Parathyroid adenoma (tissue), 2 donors: ENCODE results near the gene FN1.

Experiments
- H2AFZ ChIP-seq: fragments of 300-600 bp; sonication (generic); one replicate; pipeline ENCODE4 v1.7.0; 2017; ENCODE audit warnings: antibody characterized with exemption, mild to moderate bottlenecking
- H3K27ac ChIP-seq: fragments of 300-600 bp; sonication (generic); one replicate; pipeline ENCODE4 v1.7.0; 2017
- H3K27me3 ChIP-seq: fragments of 300-600 bp; sonication (generic); one replicate; pipeline ENCODE4 v1.7.0; 2017; ENCODE audit warnings: low read length; ENCODE audit not compliant: control insufficient read depth, insufficient read depth
- H3K36me3 ChIP-seq: fragments of 300-600 bp; sonication (generic); one replicate; pipeline ENCODE4 v1.7.0; 2017; ENCODE audit warnings: low read length; ENCODE audit not compliant: control insufficient read depth, insufficient read depth
- H3K4me1 ChIP-seq: fragments of 300-600 bp; sonication (generic); one replicate; pipeline ENCODE4 v1.7.0; 2017; ENCODE audit warnings: control low read depth
- H3K4me2 ChIP-seq: fragments of 300-600 bp; sonication (generic); one replicate; pipeline ENCODE4 v1.7.0; 2017; ENCODE audit warnings: low read length
- H3K4me3 ChIP-seq: fragments of 300-600 bp; sonication (generic); one replicate; pipeline ENCODE4 v1.7.0; 2017; ENCODE audit warnings: low read depth, low read length
- H3K79me2 ChIP-seq: fragments of 300-600 bp; sonication (generic); one replicate; pipeline ENCODE4 v1.7.0; 2017; ENCODE audit warnings: control low read depth
- H3K9ac ChIP-seq: fragments of 300-600 bp; sonication (generic); one replicate; pipeline ENCODE4 v1.7.0; 2017; ENCODE audit warnings: mild to moderate bottlenecking
- H3K9me3 ChIP-seq: fragments of 300-600 bp; sonication (generic); one replicate; pipeline ENCODE4 v1.7.0; 2017; ENCODE audit warnings: low read length; ENCODE audit not compliant: control insufficient read depth
- TF ChIP-seq, protein P1 (sequence below): fragments of 300-600 bp; sonication (generic); IDR thresholded peaks from one replicate; pipeline ENCODE4 v1.7.0; 2017; ENCODE audit warnings: antibody characterized with exemption, mild to moderate bottlenecking
- donor health status: primary hyperparathyroidism.

The FN1 gene

DNA sequence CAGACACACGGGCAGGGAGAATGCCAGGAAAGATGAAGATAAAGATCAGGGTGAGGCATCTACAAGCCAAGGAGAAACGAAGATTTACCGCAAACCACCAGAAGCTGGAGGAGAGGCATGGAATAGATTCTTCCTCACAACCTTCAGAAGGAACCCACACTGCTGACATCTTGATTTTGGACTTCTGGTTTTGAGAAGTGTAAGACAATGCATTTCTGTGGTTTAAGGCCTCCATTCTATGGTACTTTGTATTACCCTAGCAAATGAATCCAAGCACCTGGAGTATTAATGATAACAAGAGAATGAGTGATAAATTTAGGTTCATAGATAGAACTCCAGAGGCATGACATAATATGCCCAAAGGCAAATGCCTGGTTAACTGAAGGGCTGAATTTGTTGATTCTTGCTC, 11.8 kb upstream of the FN1 start:
- no peak overlapping the region for H2AFZ ChIP-seq
- TF ChIP-seq, protein P1, sequence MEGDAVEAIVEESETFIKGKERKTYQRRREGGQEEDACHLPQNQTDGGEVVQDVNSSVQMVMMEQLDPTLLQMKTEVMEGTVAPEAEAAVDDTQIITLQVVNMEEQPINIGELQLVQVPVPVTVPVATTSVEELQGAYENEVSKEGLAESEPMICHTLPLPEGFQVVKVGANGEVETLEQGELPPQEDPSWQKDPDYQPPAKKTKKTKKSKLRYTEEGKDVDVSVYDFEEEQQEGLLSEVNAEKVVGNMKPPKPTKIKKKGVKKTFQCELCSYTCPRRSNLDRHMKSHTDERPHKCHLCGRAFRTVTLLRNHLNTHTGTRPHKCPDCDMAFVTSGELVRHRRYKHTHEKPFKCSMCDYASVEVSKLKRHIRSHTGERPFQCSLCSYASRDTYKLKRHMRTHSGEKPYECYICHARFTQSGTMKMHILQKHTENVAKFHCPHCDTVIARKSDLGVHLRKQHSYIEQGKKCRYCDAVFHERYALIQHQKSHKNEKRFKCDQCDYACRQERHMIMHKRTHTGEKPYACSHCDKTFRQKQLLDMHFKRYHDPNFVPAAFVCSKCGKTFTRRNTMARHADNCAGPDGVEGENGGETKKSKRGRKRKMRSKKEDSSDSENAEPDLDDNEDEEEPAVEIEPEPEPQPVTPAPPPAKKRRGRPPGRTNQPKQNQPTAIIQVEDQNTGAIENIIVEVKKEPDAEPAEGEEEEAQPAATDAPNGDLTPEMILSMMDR, result no peak
- no peak overlapping the region for H3K27ac ChIP-seq

DNA sequence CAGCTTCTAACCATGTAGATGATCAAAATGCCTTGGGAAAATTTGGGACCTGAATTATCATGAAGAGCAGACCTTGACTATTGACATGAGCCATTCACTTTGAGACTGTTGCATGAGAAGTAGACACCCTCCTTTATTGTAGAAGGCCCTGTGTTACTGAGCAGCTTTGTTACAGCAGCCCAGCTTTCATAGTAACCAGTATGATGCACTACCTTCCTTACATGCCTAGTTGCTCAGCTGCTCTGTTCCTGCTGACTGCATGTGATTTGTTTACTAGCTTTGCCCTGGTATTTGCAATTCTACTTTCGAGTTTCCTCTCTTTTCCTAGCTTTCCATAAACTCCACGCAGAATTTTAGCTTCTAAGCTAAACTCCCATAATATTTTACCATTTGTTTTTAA, 11.2 kb upstream of the FN1 start:
- Histone ChIP-seq H3K4me2 (no peak overlapping the region), H3K4me1 (peaks cover 4% of the 10 kb centered on the region), H3K9me3 (no peaks in the 10 kb centered on the region), H3K27ac (no peak overlapping the region), H3K4me3 (no peak overlapping the region), H2AFZ (no peak overlapping the region), H3K27me3 (no peaks in the 10 kb centered on the region), H3K79me2 (no peaks in the 10 kb centered on the region), H3K9ac (no peak overlapping the region), H3K36me3 (no peaks in the 10 kb centered on the region)
- TF ChIP-seq, protein P1, result no peak

More for the DNA sequence above, 11.8 kb upstream of the FN1 start:
- Histone ChIP-seq H3K27me3 (no peaks in the 10 kb centered on the region), H3K9me3 (no peaks in the 10 kb centered on the region), H3K4me2 (no peak overlapping the region), H3K36me3 (no peaks in the 10 kb centered on the region), H3K4me1 (no peaks in the 10 kb centered on the region), H3K9ac (no peak overlapping the region), H3K4me3 (no peak overlapping the region), H3K79me2 (no peaks in the 10 kb centered on the region)

DNA sequence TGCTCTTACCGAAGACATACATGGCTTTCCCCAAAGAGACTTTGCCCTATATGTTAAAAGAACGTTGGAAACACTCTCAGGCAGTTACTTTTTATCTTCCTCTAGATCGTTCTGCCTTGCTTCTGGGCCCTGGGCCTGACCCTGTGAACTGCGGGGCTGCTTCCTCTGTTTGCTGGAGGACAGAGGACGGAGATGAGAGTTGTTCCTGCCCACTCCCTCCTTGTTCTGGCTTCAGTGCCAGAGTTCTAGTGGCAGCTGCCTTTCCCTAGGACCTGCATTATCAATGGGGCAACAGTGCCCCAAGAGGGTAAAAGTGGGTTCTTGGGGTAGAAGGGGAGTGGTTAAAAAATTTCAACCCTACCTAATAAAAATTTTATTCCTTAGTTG, 6.5 kb upstream of the FN1 start:
- Histone ChIP-seq H3K9ac (no peak overlapping the region), H2AFZ (peak overlapping the region; percentile 64), H3K4me3 (no peak overlapping the region), H3K79me2 (no peaks in the 10 kb centered on the region), H3K4me1 (peaks cover 4% of the 10 kb centered on the region), H3K27me3 (no peaks in the 10 kb centered on the region), H3K9me3 (no peaks in the 10 kb centered on the region), H3K4me2 (no peak overlapping the region), H3K36me3 (no peaks in the 10 kb centered on the region), H3K27ac (no peak overlapping the region)
- TF ChIP-seq, protein P1, result no peak

DNA sequence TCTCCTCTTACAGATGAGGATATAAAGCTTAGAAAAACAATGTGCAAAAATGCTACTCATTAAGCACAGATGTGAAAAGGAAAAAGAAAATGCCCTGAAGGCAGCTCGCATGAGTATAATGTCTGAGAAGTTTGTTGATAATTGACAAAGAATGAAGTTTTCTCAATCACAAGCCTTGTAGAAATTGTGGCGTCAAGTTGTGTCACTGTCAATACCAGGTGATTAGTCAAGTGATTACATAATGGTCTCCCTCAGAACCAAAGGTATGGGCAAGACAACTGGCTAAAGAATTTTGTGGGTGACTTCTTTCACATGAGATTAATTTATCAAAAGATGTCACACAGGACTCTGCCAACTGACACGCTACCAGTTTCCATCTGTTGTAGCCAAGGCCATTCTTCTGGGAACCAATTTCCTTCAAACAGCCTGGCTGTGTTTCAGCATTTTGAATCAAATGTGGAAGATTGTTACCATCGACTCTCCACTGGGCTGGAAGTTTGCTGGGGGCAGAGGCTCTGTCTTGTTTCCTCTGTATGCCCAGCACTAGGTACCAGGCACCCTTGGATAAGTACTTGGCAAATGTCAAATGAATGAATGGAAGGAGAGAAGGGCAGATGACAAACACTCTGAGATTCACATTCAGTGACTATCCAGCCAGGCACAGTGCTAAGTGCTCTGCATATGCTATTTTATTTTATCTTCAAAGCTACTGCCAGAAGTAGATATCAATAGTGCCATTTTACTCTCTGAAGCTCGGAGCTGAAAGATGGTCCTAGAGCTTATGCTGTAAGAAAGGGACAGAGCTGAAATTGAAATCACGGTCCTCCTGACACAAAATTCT, 5.9 kb upstream of the FN1 start:
- Histone ChIP-seq H2AFZ (peak overlapping the region; percentile 64), H3K4me1 (peaks cover 4% of the 10 kb centered on the region), H3K79me2 (no peaks in the 10 kb centered on the region), H3K4me3 (no peak overlapping the region), H3K27ac (no peak overlapping the region), H3K4me2 (no peak overlapping the region), H3K36me3 (no peaks in the 10 kb centered on the region), H3K27me3 (no peaks in the 10 kb centered on the region), H3K9ac (no peak overlapping the region), H3K9me3 (no peaks in the 10 kb centered on the region)
- TF ChIP-seq, protein P1, result no peak
